G401 (cell line): ENCODE measurements around the gene HIPK3. TPM values are rescaled to one million over a fixed set of nuclear protein-coding genes. Genes with fewer than 3 reads are reported as not detected.

Source experiments
- DNase-seq: peaks from one replicate; pipeline ENCODE4 v3.0.0-alpha.2; 2015; ENCODE audit warnings: low spot score
- in situ Hi-C: cut with HindIII; loops from 2 replicates; pipeline ENCODE4 v1.10.0; 2016; ENCODE audit warnings: low sequenced_read_pairs, mixed read lengths
- total RNA-seq: library from RNA; depleted of rRNA; stranded (reverse); fragments of >200 nt; shearing (Covaris generic); gene quantifications from 2 replicates; pipeline ENCODE4 v1.2.3, GENCODE V29; 2014

The HIPK3 gene
- total RNA-seq, 1 experiment from 2014 or later: 36.4 TPM

DNA sequence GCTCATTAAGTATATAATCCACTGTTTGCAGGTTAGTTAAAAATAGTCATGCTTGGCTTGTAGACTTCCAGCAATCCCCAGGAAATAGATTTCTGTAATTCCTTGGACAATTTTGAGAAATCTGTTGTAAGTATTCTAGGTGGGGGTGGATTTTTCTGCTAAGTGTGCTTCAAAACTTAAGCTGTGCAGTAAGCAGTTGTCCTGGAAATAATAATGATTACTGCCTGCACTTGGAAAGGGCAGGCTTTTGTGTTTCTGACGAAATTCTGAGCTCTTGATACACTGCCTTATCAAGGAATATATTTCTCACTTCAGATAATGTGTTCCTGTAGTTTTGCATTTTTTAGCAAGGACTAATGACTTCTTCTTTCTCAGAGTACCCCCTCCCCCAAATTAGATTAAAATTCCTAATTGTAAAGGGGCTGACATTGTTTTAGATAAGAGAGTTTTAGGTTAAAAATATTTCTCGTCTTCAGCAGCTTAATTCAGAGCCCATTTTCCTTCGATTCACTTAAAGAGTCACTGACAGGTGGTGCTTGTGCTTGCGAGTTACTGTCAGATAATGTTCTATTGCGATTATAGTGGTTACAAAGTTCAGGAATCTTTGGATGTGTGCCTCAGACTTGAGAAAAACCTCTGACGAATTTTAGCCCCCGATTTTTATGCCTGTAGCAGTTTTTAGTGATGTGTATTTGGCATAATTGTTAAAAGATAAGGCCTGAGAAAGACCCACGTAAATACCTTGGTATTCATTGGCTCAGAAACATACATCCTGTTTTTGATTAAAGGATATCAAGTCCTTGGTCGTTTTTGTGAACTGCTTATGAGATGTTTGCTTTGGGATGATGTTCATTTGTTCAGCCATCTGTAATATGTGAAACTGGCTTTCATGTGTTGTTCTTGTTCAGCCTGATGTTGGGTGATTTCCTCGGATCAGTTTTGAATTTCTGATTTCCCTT is 120.5 kb downstream of the HIPK3 start:
- in situ Hi-C loops: no loop called here
- peak; percentile 62 for DNase-seq

DNA sequence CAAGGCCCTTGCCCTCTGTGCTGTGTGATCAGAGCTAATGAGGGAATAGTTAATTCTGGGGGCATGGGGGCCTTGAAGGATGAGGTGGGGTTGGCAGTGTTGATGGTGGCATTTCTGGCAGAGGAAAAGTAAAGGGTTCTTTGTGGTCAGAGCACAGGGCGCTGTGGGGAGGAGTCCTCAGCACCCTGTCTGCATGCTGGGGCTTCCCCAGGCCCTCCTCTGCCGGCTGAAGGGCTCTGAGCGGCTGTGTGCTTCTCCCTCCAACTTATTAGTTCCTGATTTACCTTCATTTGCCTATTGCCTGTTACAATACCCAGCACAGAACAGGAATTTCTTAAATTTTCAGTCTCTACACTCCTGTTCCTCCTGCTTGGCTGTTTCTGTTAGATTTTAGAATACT is 122.8 kb downstream of the HIPK3 start:
- in situ Hi-C loops: no loop called here
- DNase-seq: no peak

DNA sequence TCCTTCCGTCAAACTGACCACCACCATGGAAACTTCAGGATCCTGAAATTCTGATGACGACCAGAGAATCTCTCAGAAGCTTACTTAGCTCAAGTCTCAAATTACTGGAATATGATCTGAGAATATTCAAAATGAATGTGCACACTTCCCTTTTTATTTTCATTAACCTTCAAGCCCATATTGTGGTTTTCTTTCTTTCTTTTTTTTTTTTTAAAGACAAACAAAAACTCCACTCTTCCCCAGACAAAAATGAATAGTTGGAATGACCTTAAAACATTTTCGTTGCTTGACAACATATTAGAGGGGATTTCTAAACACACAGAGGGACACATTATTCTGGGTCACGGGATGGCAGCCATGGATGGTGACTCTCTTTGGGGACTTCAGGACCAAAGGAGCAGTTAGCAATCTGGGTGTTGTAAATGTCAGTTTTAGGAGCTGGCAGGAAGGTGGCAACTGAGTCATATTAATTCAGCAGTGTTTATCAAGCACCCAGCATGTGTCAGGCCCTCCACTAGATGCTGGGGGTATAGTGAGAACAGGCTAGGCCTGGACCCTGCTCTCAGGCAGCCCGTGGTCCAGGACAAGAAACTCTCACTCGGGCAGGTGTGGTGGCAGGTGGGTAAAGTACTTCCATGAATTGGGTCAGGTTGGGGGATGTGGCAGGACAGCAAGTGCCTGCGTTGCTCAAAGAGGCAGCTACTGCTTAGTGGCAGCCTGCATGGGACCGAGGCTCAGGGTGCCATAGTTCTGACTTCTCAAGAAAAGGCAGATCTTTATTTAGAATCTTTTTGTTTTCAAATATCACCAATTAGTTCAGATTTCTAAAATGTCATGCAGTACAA is 126.1 kb downstream of the HIPK3 start:
- in situ Hi-C loops: no loop called here
- DNase-seq: no peak

DNA sequence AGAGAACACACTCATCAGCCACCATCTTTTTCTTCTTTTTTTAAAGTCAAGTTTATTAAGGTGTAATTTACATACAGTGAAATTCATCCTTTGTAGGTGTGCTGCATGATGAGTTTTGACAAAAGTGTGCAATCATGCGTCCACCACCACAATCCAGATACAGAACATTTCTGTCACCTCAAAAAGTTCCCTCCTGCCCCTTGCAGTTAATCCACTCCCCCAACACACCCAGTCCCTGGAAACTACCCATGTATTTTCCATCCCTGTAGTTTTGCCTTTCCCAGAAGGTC is 126.7 kb downstream of the HIPK3 start:
- in situ Hi-C loops: no loop called here
- no peak for DNase-seq

DNA sequence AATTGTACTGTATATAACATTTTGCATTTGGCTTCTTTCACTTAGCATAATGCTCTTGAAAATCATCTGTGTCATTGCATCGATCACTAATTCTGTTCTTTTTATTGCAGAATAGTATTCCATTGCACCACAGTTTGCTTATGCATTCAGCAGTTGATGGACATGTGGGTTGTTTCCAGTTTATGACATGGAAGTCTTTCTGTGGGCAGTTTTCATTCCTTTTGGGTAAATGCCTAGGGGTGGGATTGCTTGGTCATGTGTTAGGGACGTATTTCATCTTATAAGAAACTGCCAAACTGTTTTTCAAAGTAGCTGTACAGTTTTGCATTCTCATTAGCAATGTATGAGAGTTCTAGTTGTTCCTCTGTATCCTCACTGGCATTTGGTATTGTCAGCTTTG is 127.0 kb downstream of the HIPK3 start:
- no peak for DNase-seq
- in situ Hi-C loops: no loop called here

DNA sequence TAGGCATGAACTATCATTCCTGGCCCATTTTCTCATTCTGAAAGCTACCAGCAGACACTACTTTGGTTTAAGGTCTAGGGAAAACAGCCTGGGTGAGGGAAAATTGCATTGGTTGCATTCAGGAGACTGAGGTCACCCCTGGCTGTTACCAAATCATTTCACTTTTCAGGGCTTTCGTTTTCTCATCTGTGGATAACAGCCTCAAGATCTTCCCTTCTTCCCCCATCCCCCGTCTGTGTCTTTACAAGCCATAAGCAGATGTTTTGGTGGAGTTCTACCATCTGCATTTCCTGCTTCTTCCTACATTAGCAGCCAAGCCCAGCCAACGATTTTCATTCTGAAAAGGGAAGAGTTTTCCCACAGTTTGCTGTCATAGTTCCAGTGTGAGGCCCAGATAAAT is 130.4 kb downstream of the HIPK3 start:
- DNase-seq: no peak
- in situ Hi-C loops: no loop called here

DNA sequence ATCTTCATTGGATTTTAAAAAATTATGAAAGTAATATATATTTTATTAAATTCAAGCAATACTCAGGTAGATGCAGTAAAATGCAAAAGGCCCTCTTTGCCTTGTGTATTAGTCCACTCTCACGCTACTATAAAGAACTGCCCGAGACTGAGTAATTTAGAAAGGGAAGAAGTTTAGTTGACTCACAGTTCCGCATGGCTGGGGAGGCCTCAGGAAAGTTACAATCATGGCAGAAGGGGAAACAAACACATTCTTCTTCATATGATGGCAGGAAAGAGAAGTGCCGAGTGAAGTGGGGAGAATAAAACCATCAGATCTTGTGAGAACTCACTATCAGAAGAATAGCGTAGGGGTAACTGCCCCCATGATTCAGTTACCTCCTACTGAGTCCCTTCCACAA is 130.8 kb downstream of the HIPK3 start:
- in situ Hi-C loops: no loop called here
- no peak for DNase-seq

DNA sequence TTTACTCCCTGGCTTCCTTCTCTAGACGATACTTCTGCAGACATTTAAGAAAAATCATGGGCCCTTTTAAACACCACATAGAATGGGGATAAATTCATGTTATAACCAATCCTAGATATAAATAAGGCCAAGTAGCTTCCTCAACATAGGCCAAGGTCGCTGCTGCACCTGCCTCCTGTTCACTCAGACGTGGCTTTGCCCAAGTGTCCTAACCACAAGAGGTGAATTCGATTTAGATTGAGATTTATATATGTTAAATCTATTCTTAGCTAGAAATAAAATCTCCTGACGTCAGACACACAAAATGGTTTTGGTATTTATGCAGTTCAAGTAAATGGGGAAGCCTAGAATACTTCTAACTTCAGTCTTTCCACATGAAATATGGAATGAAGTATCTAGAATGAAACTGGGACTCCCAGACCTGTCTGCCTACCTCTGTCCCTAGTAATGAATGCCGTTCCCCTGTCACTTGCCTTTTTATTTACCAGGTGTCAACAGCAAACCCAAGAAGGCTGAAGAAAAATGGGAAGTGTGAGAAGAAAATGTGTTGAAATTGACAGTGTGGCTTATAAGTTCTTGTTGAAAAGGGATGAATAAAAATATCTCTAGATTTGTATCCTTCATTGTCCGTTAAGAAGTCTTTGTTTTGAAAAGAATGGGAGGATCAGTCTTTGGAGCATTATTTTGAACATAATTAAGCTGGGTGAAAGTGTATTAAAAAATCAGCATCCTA is 131.8 kb downstream of the HIPK3 start:
- no peak for DNase-seq
- in situ Hi-C loops: no loop called here

DNA sequence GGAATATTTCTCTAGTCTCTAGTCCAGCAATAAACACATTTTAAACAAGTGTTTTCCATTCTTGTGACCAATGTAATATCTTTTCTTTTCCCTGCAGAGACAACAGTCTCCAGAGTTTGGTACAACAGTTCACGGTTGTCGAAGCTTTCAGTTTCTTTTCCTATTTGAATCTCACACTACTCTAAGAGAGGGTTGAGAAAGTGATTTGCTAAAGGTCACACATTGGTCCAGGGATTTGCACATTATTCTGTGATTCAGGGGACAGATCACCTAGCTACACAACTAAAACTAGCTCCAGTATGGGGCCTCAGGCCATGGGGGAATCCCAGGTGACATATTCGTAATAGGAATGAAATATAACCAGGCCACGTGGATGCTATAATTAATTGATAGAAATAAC is 132.5 kb downstream of the HIPK3 start:
- no peak for DNase-seq
- in situ Hi-C loops: no loop called here

DNA sequence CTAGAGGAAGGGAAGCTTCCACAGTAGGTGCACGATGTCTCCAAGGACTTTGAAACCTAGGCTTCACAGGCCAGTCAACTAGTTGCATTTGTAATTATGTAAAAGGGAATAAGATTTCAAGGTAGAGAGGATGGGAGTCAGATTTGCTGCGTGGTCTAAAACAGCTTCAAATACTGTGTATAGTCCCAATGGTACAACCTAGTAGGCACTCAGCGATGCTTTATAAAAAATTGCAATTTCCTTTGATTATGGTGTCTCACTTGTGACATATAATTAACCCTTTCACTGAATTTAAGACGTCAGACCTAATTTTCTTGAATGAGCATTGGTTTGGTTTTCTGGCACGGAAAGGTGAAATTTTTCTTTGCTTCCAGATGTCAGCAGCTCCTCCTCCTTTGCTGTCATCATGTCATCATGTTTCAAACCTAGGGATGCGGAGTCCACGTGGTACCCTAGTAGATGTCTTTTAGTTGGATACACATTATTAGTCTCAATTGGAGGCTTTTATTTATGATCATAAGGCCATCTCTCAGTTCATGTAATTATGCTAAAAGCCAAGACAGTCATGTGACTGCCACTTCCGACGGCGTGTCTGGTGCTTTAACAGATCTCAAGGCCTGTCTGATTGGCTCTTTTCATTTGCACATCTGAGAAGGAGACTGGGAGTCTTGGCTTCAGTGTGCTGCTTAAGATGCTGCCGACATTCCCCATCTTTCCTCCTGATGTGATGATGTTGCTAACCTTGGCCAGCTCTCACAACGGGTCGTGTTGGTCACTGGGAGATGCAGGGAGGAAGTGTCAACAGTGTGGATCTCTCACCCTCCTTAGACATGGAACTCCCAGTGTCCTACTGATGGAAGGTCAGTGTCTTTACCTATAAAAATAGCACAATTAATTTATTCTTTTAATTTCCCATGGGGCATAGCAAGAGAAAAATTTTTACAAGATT is 134.0 kb downstream of the HIPK3 start:
- no peak for DNase-seq
- in situ Hi-C loops: no loop called here

DNA sequence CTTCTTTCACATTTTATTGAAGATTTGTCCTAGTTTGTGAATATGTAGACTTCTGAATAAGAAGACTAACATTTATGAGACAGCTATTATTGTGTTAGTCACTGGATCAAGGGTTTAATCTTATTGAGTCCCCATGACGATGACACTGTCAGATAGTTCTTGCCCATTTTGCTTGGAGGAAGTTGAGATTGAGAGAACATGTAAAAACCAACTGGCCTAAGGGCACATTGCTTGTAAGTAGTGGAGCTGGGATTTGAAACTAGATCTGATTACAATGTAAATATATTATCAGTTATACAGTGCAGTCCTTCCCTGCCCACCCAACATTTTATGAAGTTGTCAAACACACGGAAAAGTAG is 134.7 kb downstream of the HIPK3 start:
- DNase-seq: no peak
- in situ Hi-C loops: no loop called here

DNA sequence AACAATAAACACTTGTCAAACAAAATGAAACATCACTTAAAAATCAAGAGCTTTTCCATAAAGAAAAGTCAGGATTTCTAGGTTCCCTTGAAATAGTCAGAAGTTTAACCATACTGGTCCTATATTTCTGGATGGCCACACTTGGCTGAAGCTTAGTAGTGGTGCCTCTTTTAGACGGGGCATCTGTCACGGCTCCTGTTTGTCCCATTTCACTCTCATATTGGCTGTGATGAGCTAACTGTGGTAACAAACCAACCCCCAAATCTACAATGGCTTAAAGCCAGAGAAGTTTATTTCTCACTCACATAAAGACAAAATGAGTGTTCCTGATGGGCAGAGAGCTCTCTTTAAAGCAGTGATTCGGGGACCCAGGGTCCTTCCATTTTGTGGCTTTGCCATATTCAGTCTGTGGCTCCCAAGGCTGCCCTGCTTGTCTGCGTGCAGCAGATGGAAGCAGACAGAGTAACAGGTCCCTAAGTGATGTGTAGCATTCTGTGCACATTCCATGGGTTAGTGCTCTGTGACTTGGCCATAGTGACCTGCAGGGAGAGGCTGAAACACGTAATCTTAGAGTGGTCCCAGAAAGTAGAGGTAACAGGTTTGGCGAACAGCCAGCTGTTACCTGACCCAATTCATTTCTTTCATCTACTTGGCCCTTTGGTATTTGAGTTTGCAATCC is 137.4 kb downstream of the HIPK3 start:
- in situ Hi-C loops: no loop called here
- DNase-seq: peak; percentile 72

DNA sequence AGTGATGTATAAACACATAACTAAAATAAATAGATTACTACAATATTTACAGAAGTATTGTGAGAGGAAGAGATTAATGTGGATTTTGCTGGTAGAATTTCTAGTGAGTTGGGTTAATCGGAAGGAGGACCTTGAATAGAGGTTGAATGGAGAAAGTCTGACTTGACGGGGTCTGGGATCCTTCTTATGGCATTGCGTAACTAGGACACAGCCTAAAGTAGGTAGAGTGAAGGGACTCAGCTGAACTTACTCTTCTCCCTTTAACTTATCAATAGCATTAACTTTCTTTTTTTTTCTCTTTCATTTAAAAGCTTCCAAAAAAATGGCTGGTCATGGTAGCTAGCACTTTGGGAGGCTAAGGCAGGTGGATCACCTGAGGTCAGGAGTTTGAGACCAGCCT is 139.2 kb downstream of the HIPK3 start:
- in situ Hi-C loops: no loop called here
- no peak for DNase-seq

DNA sequence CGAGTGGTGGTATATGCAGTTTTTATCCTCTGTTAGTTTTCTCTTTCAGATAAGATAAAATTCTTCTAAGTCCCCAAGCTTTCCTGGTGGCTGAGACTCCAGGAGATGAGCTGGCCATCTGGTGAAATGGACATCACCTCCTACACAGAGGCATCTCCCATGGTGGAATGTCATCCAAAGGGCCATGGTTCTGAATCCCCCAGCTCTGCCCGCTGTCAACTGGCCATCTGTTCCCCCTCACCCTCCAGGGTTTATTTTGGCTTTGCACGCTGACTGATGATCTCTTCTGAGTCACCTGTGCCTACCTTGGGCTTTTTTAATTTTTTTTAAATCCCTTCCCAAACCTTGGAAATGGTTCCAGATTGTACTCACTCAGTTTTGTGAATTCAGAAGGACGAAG is 142.2 kb downstream of the HIPK3 start:
- peak; percentile 95 for DNase-seq
- in situ Hi-C loops: no loop called here

DNA sequence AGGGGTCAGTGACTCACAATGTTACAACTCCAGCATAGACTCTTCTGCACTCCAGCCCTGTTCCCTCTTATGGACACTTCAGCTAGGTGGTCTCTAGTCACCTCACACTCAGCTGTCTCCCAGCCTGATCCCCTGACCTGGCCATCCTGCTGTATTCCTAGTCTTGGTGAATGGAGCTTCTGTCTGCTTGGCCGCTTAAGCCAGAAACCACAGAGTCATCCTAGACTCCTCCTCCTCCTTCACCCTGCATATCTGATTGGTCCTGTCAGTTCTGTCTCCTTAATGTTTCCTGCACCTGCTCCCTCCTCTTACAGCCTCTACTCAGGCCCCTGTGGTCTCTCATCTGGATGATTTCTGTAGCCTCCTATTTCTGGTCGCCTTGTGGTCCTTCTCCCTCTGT is 144.9 kb downstream of the HIPK3 start:
- DNase-seq: peak; percentile 33
- in situ Hi-C loops: no loop called here

DNA sequence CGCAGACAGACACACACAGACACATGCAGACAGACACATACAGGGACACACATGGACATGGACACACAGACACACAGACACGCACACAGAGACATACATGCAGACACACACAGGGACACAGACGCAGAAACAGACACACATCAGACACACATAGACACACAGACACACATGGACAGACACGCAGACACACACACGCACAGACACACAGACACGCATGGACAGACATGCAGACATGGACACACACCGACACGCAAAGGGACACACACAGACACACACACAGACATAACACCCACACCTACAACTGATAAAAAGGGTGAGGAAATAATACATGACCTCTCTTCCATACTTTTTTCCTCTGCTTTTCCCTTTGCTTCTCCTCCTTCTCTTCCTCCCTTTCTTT is 146.2 kb downstream of the HIPK3 start:
- in situ Hi-C loops: no loop called here
- DNase-seq: no peak

DNA sequence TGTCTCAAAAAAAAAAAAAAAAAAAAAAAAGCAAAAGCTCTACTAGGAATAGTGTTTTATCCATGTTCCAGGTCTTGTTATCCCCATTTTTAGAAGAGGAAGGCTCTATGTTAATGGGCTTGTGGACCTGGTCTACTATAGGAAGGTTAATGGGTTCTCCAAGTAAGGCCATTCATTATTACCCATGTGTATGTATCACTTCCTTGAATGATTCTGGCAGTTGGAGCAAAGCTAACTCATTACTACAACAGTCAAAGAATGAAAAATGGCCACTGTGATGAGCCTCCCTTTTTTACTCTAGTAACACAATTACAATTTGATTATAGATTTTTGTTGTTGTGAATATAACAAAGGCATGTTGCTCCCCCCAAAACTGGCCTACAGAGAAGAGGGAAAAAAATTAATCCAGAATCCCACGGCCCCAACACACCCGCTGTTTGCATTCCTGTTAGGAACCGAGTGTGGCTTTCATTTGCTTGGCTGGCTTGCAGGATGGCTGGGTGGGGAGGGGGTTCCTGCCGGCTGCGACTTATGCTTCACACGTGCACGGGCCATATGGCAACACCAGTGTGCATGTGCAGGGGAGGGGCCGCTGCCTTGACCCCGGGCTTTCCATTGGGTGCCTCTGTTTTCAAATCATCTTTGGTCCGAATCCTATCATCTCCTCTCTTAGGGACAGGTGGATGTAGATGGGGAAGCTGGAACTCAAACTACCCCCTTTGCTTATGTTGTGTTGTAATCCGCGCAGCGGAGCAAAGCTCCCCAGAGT is 148.8 kb downstream of the HIPK3 start:
- peak; percentile 52 for DNase-seq
- in situ Hi-C loops: no loop called here
